ENCODE data around the gene LRCH3.

LRCH3 gene

GRCh38 chr3:197801891-197802778 lies 11.1 kb downstream of the LRCH3 start:
- Mint-ChIP-seq H3K27ac (peak overlapping the region; percentile 78), H3K27me3 (no peaks in the 10 kb centered on the region), H3K4me1 (peaks cover 42% of the 10 kb centered on the region), H3K9me3 (no peaks in the 10 kb centered on the region), H3K36me3 (peaks cover 9% of the 10 kb centered on the region), H3K4me3 (no peak overlapping the region)
- CTCF ChIA-PET = interaction anchor here (0.6 to 2.5 kb wide), 8 partner anchors 9 to 742 kb away, joined by 3 to 9 read pairs (median 4); partner anchors contain the start of gene LRCH3
- peak; percentile 44 for DNase-seq

- H3K9me3 Mint-ChIP-seq = no peaks in the 10 kb centered on the region
- peaks cover 13% of the 10 kb centered on the region for H3K36me3 Mint-ChIP-seq
- no peak overlapping the region for H3K27ac Mint-ChIP-seq
- no peak overlapping the region for H3K4me3 Mint-ChIP-seq
- H3K4me1 Mint-ChIP-seq = peaks cover 38% of the 10 kb centered on the region
- H3K27me3 Mint-ChIP-seq = no peaks in the 10 kb centered on the region
- CTCF ChIA-PET = interaction anchor here (0.6 to 2.5 kb wide), 7 partner anchors 10 to 743 kb away, joined by 3 to 9 read pairs (median 4); partner anchors contain the start of gene LRCH3
- no peak for DNase-seq
These were observed 11.9 kb downstream of the LRCH3 start for GRCh38 chr3:197802779-197803459.

- Mint-ChIP-seq H3K27me3 (no peaks in the 10 kb centered on the region), H3K9me3 (no peaks in the 10 kb centered on the region), H3K36me3 (peaks cover 13% of the 10 kb centered on the region), H3K4me3 (no peak overlapping the region), H3K27ac (no peak overlapping the region), H3K4me1 (peaks cover 38% of the 10 kb centered on the region)
- no peak for DNase-seq
- CTCF ChIA-PET = interaction anchor here (0.6 to 0.7 kb wide), 2 partner anchors 13 to 37 kb away, joined by 3 read pairs; no protein-coding TSS in a partner anchor
These were observed 13.5 kb downstream of the LRCH3 start for GRCh38 chr3:197804511-197804910.

GRCh38 chr3:197807969-197808587 lies 17.0 kb downstream of the LRCH3 start:
- no peaks in the 10 kb centered on the region for H3K27me3 Mint-ChIP-seq
- CTCF ChIA-PET = no interaction called here
- H3K36me3 Mint-ChIP-seq = peaks cover 9% of the 10 kb centered on the region
- no peak for DNase-seq
- no peak overlapping the region for H3K27ac Mint-ChIP-seq
- no peak overlapping the region for H3K4me3 Mint-ChIP-seq
- H3K4me1 Mint-ChIP-seq = peaks cover 12% of the 10 kb centered on the region
- no peaks in the 10 kb centered on the region for H3K9me3 Mint-ChIP-seq

DNA sequence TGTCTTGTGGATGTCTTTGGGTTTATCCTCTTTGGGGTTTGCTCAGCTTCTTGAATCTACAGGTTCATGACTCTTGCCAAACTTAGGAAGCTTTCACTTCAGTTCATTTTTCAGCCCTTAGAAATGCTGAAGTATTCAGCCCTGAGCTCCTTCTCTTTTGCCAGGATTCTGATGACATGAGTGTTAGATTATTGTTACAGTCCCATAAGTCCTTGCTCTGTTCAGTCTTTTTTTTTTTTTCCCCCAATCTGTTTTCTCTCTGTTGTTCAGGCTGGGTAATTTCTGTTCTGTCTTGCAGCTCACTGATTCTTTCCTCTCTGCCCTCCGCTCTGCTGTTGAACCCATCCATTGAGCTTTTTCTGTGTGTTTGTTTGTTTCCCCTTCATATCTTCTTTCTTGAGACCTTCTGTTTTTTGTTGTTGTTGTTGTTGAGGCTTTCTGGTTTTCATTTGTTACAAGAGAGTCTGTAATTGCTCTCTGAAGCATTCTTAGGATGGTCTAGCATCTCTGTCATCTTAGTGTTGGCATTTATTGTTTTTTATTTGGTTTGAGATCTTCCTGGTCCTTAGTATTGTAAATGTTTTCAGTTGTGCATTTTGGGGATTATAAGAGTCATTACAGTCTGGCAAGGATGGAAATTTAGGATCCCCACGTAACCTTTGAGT lies 18.4 kb downstream of the LRCH3 start:
- no peaks in the 10 kb centered on the region for H3K27me3 Mint-ChIP-seq
- no peak overlapping the region for H3K4me3 Mint-ChIP-seq
- peaks cover 9% of the 10 kb centered on the region for H3K36me3 Mint-ChIP-seq
- H3K9me3 Mint-ChIP-seq = no peaks in the 10 kb centered on the region
- CTCF ChIA-PET = no interaction called here
- no peak overlapping the region for H3K27ac Mint-ChIP-seq
- H3K4me1 Mint-ChIP-seq = peaks cover 10% of the 10 kb centered on the region
- no peak for DNase-seq

DNA sequence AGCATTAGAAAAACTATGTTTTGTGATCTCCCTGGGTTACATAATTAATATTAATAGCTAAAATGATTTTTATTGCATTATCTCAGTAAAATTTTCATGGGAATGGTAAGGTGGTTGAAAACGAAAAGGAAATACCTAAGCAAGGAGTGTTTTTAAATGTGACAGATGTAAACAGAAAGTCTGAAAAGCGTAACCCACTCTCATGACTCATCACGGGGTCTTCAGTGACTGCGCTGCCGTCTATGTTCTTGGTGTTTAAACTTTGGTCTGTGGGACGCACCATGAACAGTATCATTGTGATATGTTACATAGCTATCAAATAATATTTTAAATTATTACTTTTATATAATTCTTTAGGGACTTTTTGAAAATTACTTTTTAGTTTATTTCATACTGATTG lies 19.8 kb downstream of the LRCH3 start:
- CTCF ChIA-PET = interaction anchor here (1.0 kb wide), 1 partner anchor 15 kb away, joined by 3 read pairs; no protein-coding TSS in a partner anchor

GRCh38 chr3:197811343-197811742 lies 20.3 kb downstream of the LRCH3 start:
- CTCF ChIA-PET = no interaction called here
- H3K27ac Mint-ChIP-seq = no peak overlapping the region
- DNase-seq = no peak

More for the DNA sequence above, 19.8 kb downstream of the LRCH3 start:
- Mint-ChIP-seq H3K27me3 (no peaks in the 10 kb centered on the region), H3K36me3 (peaks cover 7% of the 10 kb centered on the region), H3K9me3 (no peaks in the 10 kb centered on the region), H3K27ac (no peak overlapping the region), H3K4me1 (peaks cover 10% of the 10 kb centered on the region), H3K4me3 (no peak overlapping the region)
- no peak for DNase-seq

DNA sequence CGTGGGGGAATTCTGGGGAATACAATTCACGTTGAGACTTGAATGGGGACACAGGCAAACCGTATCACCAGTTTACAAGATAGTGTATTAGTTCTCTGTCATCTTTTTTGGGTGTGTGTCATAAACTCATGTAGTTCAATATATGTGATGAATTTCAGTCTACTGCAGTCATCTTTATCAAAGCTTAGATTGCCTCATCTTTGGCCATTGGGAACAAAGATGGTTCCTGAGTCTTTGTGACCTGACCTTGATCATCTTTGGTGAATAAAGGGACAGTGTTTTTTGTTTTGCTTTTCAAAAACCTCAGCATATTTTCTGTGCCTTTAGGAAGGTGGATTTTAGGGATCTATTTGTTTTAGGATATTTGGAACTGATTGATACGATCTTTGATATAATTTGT lies 23.3 kb downstream of the LRCH3 start:
- Mint-ChIP-seq H3K4me3 (no peak overlapping the region), H3K9me3 (no peaks in the 10 kb centered on the region), H3K27ac (no peak overlapping the region), H3K4me1 (peaks cover 5% of the 10 kb centered on the region), H3K36me3 (peaks cover 2% of the 10 kb centered on the region), H3K27me3 (no peaks in the 10 kb centered on the region)
- CTCF ChIA-PET = no interaction called here
- no peak for DNase-seq

More at GRCh38 chr3:197811343-197811742, 20.3 kb downstream of the LRCH3 start:
- no peak overlapping the region for H3K4me3 Mint-ChIP-seq
- H3K4me1 Mint-ChIP-seq = peaks cover 10% of the 10 kb centered on the region
- no peaks in the 10 kb centered on the region for H3K27me3 Mint-ChIP-seq
- H3K36me3 Mint-ChIP-seq = peaks cover 5% of the 10 kb centered on the region
- H3K9me3 Mint-ChIP-seq = no peaks in the 10 kb centered on the region

- H3K36me3 Mint-ChIP-seq = peaks cover 21% of the 10 kb centered on the region
- H3K27ac Mint-ChIP-seq = no peak overlapping the region
- CTCF ChIA-PET = interaction anchor here (0.6 kb wide), 1 partner anchor 32 kb away, joined by 3 read pairs; no protein-coding TSS in a partner anchor
These were observed 29.7 kb downstream of the LRCH3 start for GRCh38 chr3:197820550-197821335.

GRCh38 chr3:197829397-197830045 lies 38.5 kb downstream of the LRCH3 start:
- DNase-seq = no peak
- H3K4me3 Mint-ChIP-seq = no peak overlapping the region
- H3K36me3 Mint-ChIP-seq = peaks cover 51% of the 10 kb centered on the region
- H3K27me3 Mint-ChIP-seq = no peaks in the 10 kb centered on the region
- H3K9me3 Mint-ChIP-seq = no peaks in the 10 kb centered on the region
- no peaks in the 10 kb centered on the region for H3K4me1 Mint-ChIP-seq
- no peak overlapping the region for H3K27ac Mint-ChIP-seq
- CTCF ChIA-PET = no interaction called here

More at GRCh38 chr3:197820550-197821335, 29.7 kb downstream of the LRCH3 start:
- Mint-ChIP-seq H3K4me3 (no peak overlapping the region), H3K4me1 (no peaks in the 10 kb centered on the region), H3K9me3 (no peaks in the 10 kb centered on the region), H3K27me3 (no peaks in the 10 kb centered on the region)
- DNase-seq = no peak

DNA sequence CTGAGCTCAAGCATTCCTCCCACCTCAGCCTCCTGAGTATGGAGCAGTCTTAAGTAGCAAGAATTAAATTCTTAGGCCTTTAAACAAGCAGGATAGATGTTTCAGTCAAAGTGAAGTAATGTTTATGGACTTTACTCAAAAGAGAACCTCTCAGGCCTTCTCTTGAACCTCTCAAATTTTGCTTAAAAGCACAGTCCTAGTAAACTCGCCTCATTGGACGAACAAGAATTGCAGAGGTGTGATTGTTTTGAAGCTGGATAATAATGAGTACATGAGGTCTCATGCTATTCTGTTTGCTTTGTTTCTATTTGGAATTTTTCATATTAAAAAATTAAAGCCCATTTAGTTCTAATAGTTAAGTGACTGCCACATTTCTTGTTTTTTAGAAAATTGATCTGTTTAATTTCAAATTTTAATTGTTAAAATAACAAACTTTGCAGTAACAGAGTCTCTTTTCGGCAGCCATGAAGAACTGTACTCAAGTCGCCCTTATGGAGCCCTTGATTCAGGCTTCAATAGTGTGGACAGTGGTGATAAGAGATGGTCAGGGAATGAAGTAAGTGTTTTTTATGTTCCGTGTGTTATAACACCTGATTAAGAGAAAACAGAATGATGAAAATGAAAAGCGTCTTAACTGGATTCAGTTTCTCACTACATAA lies 39.4 kb downstream of the LRCH3 start:
- Mint-ChIP-seq H3K9me3 (no peaks in the 10 kb centered on the region), H3K27me3 (no peaks in the 10 kb centered on the region), H3K36me3 (peaks cover 46% of the 10 kb centered on the region), H3K27ac (peak overlapping the region; percentile 54), H3K4me1 (no peaks in the 10 kb centered on the region), H3K4me3 (no peak overlapping the region)
- CTCF ChIA-PET = no interaction called here
- DNase-seq = no peak

GRCh38 chr3:197830967-197831313 lies 39.9 kb downstream of the LRCH3 start:
- CTCF ChIA-PET = no interaction called here
- Mint-ChIP-seq H3K27me3 (no peaks in the 10 kb centered on the region), H3K9me3 (no peaks in the 10 kb centered on the region)

More at GRCh38 chr3:197830967-197831313, 39.9 kb downstream of the LRCH3 start:
- Mint-ChIP-seq H3K27ac (no peak overlapping the region), H3K4me3 (no peak overlapping the region), H3K4me1 (no peaks in the 10 kb centered on the region), H3K36me3 (peaks cover 50% of the 10 kb centered on the region)
- DNase-seq = no peak

Measured in activated naive CD4-positive, alpha-beta T cell treated with anti-CD3 and anti-CD28 coated beads, Interleukin-2, amount 10 ng/mL, durations not matched to agents 7 days and 5 days (primary cell).